A673 (cell line): ENCODE data around the gene JPH2.

ENCODE experiments used
- CTCF ChIP-seq: fragments of 300-800, 200-600 bp; sonication (generic); conservative IDR thresholded peaks from 2 replicates; pipeline ENCODE4 v1.5.1; 2017; ENCODE audit warnings: low read depth, mild to moderate bottlenecking, antibody characterized with exemption, low read length, moderate library complexity, mixed read lengths
- EZH2 ChIP-seq: fragments of 200-600 bp; sonication (generic); IDR thresholded peaks from 2 replicates; pipeline ENCODE4 v1.6.1; 2017; ENCODE audit warnings: borderline replicate concordance, low read depth, mild to moderate bottlenecking, mixed read lengths, antibody characterized with exemption, low read length; ENCODE audit not compliant: poor library complexity, severe bottlenecking

- TF ChIP-seq CTCF (no peak), EZH2 (no peak)
Observed at GRCh38 chr20:44204832-44205215, 17.8 kb upstream of the JPH2 start.
